NOMO-1 treated with DMSO at 0.1 percent for 48 hours (cell line): ENCODE measurements around the gene MAP2K3.

Source experiments
- DNase-seq: peaks from one replicate; lab custom pipeline; 2025; ENCODE audit not compliant: unreplicated experiment; lab: John Stamatoyannopoulos, UW

Gene MAP2K3

GRCh38 chr17:21282231-21282630 lies 2.3 kb upstream of the MAP2K3 start:
- DNase-seq, result no peak

GRCh38 chr17:21282850-21283249 lies 1.7 kb upstream of the MAP2K3 start:
- no peak for DNase-seq

DNA sequence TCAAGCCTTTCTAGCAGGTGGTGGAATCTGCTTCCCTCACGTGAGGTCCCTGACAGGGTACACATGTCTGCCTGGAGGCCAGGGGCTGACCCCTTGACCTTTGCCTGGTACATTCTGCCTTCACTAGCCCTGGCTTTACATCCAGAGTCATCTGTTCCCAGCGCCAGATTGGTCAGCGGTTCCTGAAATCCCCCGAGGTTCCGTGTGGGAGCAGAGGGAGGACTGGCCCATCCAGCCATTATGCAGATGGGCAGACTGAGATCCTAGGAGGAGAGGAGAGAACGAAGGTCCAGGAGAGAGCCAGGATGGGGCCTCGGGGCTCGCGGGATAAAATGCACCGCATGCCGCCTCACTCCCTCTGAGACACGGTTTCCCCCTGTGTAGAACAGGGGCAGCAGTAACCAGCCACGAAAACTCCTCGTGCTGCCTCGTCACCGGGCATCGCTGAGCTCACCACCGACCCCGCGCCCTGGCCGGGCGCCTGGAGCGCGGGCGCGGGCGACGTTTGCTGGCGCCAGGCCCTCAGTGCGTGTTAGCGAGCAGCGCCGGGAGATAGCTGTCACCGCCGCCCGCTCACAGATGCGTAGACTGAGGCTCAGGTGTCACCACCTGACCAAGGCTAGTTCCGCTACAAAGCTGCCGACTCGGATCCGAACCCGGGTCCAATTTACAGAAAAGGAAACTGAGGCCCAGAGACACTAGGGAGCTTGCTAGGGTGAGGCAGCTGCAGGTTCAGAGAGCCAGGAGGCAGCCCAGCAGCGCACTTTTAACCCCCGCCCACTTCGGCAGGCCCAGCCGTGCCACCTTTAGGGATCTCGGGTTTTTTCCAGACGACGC lies 811 bp upstream of the MAP2K3 start:
- DNase-seq, result no peak

DNA sequence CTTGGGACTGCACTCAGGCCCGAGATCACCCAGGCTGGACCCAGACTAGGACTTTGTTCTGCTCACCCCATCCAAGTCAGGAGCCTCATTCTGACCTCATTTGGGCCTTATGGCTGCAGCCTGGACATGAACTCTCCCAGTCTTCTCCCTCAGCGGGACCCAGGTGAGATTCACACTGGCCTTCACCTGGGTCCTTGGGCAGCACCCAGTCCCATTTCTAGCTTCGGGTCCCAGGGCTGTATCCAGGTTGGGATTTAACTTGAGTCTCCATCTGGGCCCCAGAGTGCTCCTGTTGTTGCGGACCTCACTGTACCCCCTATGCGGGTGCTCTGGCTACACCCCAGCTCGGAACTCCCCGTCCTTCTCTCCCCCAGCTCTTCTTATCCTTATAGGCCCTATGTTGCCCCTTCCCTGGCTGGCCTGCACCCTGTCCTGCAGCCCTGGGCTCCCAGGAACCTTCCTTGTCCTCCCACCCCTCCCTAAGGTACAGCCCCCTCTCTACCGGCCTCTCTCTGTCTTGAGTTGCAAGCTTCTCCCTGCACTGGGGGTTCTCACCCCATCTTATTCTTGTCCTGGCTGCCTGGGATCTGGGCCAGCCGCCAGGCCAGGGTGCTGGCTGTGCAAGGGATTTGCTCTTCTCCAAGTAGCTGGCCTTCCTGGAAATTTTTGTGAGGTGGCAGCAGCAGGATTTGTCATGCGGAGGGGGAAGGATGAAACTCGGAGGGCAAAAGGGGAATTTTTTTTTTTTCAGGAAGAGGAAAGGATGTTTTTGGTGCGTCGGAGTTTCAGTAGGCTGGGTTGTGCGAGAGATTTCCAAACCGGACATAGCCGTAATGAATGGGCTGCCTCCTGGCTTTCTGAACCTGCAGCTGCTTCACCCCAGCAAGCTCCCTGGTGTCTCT lies 904 bp downstream of the MAP2K3 start:
- no peak for DNase-seq

- DNase-seq, result peak; percentile 66
Measured at GRCh38 chr17:21286066-21286770, 1.7 kb downstream of the MAP2K3 start.

- no peak for DNase-seq
Measured at GRCh38 chr17:21286909-21287702, 2.6 kb downstream of the MAP2K3 start.

- peak; percentile 97 for DNase-seq
Measured at GRCh38 chr17:21287703-21288449, 3.4 kb downstream of the MAP2K3 start.

DNA sequence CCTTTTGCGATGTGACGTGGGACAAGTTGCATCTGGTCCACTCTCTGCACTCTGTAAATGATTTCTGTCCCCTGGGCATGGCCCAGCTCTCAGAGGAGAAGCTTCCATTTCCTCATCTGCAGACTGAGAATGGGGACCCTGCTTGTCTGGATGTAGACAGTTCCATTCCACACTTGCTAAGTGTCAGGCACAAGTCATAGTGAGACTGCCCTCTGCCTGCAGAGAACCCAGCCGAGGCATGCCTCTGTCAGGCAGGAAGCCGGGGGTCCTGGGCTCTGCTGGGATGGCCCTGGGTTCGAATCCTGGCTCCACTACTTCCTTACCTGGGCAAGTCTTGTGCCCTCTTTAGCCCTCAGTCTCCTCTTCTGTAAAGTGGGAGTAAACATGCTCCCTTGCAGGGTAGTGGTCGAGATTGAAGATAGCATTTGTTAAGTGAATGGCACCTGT lies 4.1 kb downstream of the MAP2K3 start:
- peak; percentile 28 for DNase-seq

GRCh38 chr17:21289175-21289901 lies 4.8 kb downstream of the MAP2K3 start:
- DNase-seq, result no peak

DNA sequence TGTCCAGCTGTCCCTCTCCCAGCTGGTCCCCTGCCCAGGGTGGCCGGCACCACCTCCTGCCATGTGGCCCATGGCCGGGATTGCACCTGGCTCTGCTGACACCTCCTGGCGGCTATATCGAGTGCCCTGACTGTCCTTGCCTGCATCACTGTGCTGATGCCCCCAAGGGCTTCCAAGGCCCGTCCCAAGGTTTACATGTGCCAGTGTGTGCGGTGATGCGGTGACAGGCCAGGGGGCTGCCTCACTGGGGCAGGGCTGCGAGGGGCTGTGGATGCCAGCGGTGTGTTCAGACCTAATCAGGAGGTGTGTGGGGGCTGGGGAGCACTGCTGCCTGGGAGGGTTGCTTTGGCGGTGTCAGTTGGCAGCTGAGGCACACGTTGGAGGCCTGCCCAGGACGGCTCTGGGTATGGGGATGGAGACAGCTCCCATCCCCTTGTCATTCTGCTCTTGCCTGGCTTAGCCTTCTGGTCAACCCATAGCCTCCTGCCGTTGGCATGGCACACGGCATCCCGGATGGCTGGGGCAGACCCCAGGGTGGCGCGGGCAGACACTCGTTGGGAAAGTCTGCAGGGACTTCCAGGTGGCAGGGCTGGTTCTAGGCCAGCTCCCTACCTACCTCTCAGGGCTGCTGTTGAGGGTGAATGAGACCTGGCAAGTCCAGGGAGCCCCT lies 5.5 kb downstream of the MAP2K3 start:
- no peak for DNase-seq

DNA sequence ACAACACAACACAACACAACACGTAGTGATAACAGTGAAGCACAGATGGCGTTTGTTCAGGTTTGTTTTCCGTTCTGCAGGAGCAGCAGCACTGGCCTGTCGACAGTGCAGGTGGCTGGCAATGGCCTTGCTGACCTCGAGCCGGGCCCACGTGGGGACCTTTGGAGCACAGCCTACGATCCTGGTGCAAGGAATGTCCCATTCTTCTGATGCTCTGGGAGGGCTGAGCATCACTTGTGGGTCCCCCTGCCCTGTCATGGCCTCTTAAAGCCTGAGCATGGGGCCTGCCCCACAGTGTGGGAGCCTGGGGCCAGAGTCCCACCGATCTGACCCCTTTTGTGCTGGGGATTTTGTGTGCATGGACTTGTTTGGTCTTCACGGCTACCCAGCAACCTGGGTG lies 6.8 kb downstream of the MAP2K3 start:
- no peak for DNase-seq

- DNase-seq, result no peak
Measured at GRCh38 chr17:21291862-21292261, 7.4 kb downstream of the MAP2K3 start.

DNA sequence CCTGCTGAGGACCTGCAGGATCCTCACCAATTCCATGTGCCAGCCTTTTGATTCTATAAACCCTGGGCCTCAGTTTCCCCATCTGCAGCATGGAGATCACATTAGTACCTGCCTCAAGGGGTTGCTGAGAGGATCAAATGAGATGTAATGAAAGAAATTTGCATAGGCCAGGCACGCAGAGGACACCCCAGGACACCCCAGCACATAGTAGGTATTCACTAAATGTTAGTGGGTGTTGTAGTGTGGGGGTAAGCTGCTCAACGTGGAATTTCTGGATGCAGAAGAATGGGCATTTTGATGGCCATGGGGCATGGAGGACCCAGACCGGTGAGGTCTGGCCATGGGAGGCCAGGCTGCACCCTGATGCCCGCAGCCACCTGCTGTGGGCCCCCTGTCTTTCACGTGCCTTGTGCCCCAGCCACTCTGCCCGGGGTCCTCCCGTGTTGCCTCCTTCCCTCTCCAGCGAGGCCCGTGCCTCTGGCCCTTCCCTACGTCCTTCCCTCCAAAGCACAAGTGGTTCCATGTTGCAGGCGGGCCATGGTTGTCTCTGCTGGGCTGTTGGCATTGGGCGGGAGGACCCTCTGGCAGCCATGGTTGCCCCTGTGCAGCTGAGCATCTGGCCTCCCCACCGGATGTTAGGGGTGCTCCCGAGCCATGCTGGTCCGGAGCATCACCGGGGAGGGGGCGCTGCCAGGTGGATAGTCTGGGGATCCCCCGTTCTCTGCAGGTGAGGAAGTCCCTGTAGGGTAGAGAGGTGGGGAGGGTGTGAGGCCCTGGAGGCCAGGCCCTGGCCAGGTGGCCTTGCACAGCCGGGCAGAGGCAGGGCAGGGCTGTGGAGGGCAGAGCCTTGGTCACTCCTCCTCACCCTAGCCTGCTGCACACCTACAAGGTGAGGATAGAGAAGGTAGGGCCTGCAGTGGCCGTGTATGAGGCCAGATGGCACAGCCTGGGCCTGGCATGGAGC lies 8.6 kb downstream of the MAP2K3 start:
- no peak for DNase-seq

GRCh38 chr17:21293831-21294210 lies 9.3 kb downstream of the MAP2K3 start:
- no peak for DNase-seq

GRCh38 chr17:21294321-21295035 lies 10.0 kb downstream of the MAP2K3 start:
- no peak for DNase-seq

GRCh38 chr17:21295036-21295952 lies 10.8 kb downstream of the MAP2K3 start:
- DNase-seq, result no peak
